Activated CD4-positive, alpha-beta T cell treated with anti-CD3 and anti-CD28 coated beads, Interleukin-2, amount 50 U/mL, for 1 hour (primary cell): ENCODE data around the gene ADGRL3.

ENCODE experiments used
- DNase-seq: peaks from one replicate; pipeline ENCODE4 v3.0.0-alpha.2; 2020

ADGRL3 gene

GRCh38 chr4:61200187-61200915 is at the start of gene ADGRL3:
TSS of gene ADGRL3 (plus strand) at chr4:61200326.
- no peak for DNase-seq

GRCh38 chr4:61152433-61152832 is 47.7 kb upstream of the ADGRL3 start:
- DNase-seq, result no peak

- no peak for DNase-seq
These were observed 39.6 kb upstream of the ADGRL3 start for GRCh38 chr4:61160478-61160877.

- no peak for DNase-seq
These were observed 38.0 kb upstream of the ADGRL3 start for GRCh38 chr4:61162116-61162515.

GRCh38 chr4:61173799-61174198 is 26.3 kb upstream of the ADGRL3 start:
- DNase-seq, result no peak

GRCh38 chr4:61175495-61175894 is 24.6 kb upstream of the ADGRL3 start:
- no peak for DNase-seq

- no peak for DNase-seq
These were observed 22.8 kb upstream of the ADGRL3 start for GRCh38 chr4:61177367-61177766.

- no peak for DNase-seq
These were observed 19.7 kb upstream of the ADGRL3 start for GRCh38 chr4:61180405-61180804.

GRCh38 chr4:61182915-61183314 is 17.2 kb upstream of the ADGRL3 start:
- no peak for DNase-seq

GRCh38 chr4:61185288-61185687 is 14.8 kb upstream of the ADGRL3 start:
- no peak for DNase-seq

GRCh38 chr4:61192392-61192791 is 7.7 kb upstream of the ADGRL3 start:
- no peak for DNase-seq

GRCh38 chr4:61193863-61194262 is 6.3 kb upstream of the ADGRL3 start:
- DNase-seq, result no peak

GRCh38 chr4:61194571-61194970 is 5.6 kb upstream of the ADGRL3 start:
- DNase-seq, result no peak

- no peak for DNase-seq
These were observed 5.0 kb upstream of the ADGRL3 start for GRCh38 chr4:61195101-61195500.

- DNase-seq, result no peak
These were observed 1.4 kb upstream of the ADGRL3 start for GRCh38 chr4:61198686-61199085.

- no peak for DNase-seq
These were observed 296 bp upstream of the ADGRL3 start for GRCh38 chr4:61199873-61200186.

- DNase-seq, result no peak
These were observed 895 bp downstream of the ADGRL3 start for GRCh38 chr4:61200916-61201526.

- no peak for DNase-seq
These were observed 1.4 kb downstream of the ADGRL3 start for GRCh38 chr4:61201561-61201960.

GRCh38 chr4:61201961-61202637 is 2.0 kb downstream of the ADGRL3 start:
- DNase-seq, result no peak

GRCh38 chr4:61202638-61203435 is 2.7 kb downstream of the ADGRL3 start:
- DNase-seq, result no peak

GRCh38 chr4:61203436-61203790 is 3.3 kb downstream of the ADGRL3 start:
- DNase-seq, result no peak

- no peak for DNase-seq
These were observed 4.4 kb downstream of the ADGRL3 start for GRCh38 chr4:61204353-61205060.

- DNase-seq, result no peak
These were observed 4.9 kb downstream of the ADGRL3 start for GRCh38 chr4:61205066-61205465.
